Measurements from ENCODE around the gene DCAF11.

DCAF11 gene

DNA sequence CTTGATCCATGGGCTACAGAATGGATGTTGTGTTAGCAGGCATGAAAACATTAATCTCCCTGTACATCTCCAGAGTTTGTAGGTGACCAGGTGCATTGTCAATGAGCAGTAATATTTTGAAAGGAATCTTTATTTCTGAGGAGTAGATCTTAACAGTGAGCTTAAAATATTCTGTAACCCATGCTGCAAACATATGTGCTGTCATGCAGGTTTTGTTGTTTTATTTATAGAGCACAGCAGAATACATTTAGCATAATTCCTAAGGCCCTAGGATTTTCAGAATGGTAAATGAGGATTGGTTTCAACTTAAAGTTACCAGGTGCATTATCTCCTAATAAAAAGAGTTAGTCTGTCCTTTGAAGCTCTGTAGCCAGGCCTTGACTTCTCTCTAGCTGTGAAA lies 12.4 kb downstream of the DCAF11 start:
- Histone ChIP-seq H3K4me1 (ENCODE audit: control insufficient read depth, insufficient read depth, low read length) (no peaks in the 10 kb centered on the region), H3K9me3 (ENCODE audit: control insufficient read depth, insufficient read depth, low read depth, low read length) (no peaks in the 10 kb centered on the region), H3K27ac (ENCODE audit: extremely low read depth, low read depth, low read length) (no peak overlapping the region), H3K36me3 (ENCODE audit: control insufficient read depth in 2 of 2, insufficient read depth in 1 of 2, low read length in 2 of 2) (peaks cover 0 to 18% of the 10 kb centered on the region in 2 experiments; a peak in 1 of 3 replicates), H3K4me3 (ENCODE audit: low read depth, low read length) (no peak overlapping the region)
- ChIA-PET POLR2A (interaction anchor here (1.7 to 2.6 kb wide), 2 partner anchors 9 to 12 kb away, joined by 10 to 14 read pairs; partner anchors contain the start of genes DCAF11, NRL and PSME1), CTCF (interaction anchor here (1.3 kb wide), 1 partner anchor 34 kb away, joined by 4 read pairs; no protein-coding TSS in a partner anchor)
- TF ChIP-seq ZNF274 (IDR thresholded peaks at IDR 0.05; ENCODE audit: low read length) (no peak), ZNF274 (tag by site-specific recombination; IDR thresholded peaks at IDR 0.05; ENCODE audit: borderline replicate concordance) (no peak), ZNF302 (tag by site-specific recombination; IDR thresholded peaks at IDR 0.05; ENCODE audit: low read depth) (no peak), MYNN (tag by site-specific recombination; IDR thresholded peaks at IDR 0.05; ENCODE audit: borderline replicate concordance) (no peak), ZSCAN23 (tag by site-specific recombination; IDR thresholded peaks at IDR 0.05) (no peak), SETDB1 (IDR thresholded peaks at IDR 0.05; ENCODE audit: insufficient read length, low read length) (no peak)

DNA sequence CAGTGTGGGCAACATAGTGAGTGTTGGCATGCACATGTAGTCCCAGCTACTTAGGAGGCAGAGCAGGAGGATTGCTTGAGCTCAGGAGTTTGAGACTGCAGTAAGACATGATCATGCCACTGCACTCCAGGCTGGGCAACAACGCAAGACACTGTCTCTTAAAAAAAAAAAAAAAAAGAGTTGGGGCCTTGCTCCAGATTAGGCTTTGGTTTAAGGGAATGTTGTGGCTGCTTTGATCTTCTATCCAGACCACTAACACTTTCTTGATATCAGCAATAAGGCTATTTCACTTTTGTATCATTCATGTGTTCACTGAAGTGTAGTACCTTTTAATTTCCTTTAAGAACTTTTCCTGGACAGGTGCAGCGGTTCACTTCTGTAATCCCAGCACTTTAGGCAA lies 13.1 kb downstream of the DCAF11 start:
- CTCF ChIA-PET, result no interaction called here

DNA sequence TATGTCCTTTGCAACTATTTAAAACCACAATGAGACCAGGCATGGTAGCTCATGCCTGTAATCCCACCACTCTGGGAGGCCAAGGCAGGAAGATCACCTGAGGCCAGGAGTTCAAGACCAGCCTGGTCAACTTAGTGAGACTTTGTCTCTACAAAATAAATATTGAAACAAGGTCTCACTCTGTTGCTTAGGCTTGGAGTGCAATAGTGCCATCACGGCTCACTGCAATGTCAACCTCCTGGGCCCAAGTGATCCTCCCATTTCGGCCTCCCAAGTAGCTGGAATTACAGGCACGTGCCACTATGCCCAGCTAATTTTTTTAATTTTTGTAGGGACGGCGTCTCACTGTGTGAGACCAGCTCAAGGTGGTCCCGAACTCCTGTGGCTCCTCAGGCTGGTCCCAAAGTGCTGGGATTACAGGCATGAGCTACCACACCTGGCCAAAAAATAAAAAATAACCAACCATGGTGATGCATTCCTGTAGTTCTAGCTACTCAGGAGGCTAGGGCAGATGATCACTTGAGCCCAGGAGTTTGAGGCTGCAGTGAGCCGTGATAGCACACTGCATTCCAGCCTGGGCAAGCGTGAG lies 14.9 kb downstream of the DCAF11 start:
- ChIA-PET CTCF (interaction anchor here (0.9 kb wide), 1 partner anchor 21 kb away, joined by 3 read pairs; no protein-coding TSS in a partner anchor), POLR2A (interaction anchor here (0.9 to 1.8 kb wide), 2 partner anchors 11 to 14 kb away, joined by 5 read pairs; partner anchors contain the start of genes DCAF11 and NRL)
- Histone ChIP-seq H3K4me3 (ENCODE audit: low read depth, low read length) (no peak overlapping the region), H3K4me1 (ENCODE audit: control insufficient read depth, insufficient read depth, low read length) (no peaks in the 10 kb centered on the region), H3K9me3 (ENCODE audit: control insufficient read depth, insufficient read depth, low read depth, low read length) (no peaks in the 10 kb centered on the region), H3K36me3 (ENCODE audit: control insufficient read depth in 2 of 2, insufficient read depth in 1 of 2, low read length in 2 of 2) (no peaks in the 10 kb centered on the region), H3K27ac (ENCODE audit: extremely low read depth, low read depth, low read length) (no peak overlapping the region)
- TF ChIP-seq SP3 (tag by site-specific recombination; IDR thresholded peaks at IDR 0.05) (no peak), ZNF132 (tag by site-specific recombination; IDR thresholded peaks at IDR 0.05; ENCODE audit: borderline replicate concordance) (no peak), ZNF792 (tag by site-specific recombination; IDR thresholded peaks at IDR 0.05) (no peak), ZNF585B (tag by site-specific recombination; IDR thresholded peaks at IDR 0.05) (no peak), ZNF239 (tag by site-specific recombination; IDR thresholded peaks at IDR 0.05) (no peak), REST (tag by site-specific recombination; IDR thresholded peaks at IDR 0.05) (no peak), ZNF175 (tag by site-specific recombination; IDR thresholded peaks at IDR 0.05) (no peak), OVOL3 (tag by site-specific recombination; IDR thresholded peaks at IDR 0.05) (no peak), ZNF366 (tag by site-specific recombination; conservative IDR thresholded peaks at IDR 0.05) (no peak)
- TF ChIP-seq, protein P1, sequence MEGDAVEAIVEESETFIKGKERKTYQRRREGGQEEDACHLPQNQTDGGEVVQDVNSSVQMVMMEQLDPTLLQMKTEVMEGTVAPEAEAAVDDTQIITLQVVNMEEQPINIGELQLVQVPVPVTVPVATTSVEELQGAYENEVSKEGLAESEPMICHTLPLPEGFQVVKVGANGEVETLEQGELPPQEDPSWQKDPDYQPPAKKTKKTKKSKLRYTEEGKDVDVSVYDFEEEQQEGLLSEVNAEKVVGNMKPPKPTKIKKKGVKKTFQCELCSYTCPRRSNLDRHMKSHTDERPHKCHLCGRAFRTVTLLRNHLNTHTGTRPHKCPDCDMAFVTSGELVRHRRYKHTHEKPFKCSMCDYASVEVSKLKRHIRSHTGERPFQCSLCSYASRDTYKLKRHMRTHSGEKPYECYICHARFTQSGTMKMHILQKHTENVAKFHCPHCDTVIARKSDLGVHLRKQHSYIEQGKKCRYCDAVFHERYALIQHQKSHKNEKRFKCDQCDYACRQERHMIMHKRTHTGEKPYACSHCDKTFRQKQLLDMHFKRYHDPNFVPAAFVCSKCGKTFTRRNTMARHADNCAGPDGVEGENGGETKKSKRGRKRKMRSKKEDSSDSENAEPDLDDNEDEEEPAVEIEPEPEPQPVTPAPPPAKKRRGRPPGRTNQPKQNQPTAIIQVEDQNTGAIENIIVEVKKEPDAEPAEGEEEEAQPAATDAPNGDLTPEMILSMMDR (tag by site-specific recombination; IDR thresholded peaks at IDR 0.05), result no peak

More for the DNA sequence above, 13.1 kb downstream of the DCAF11 start:
- Histone ChIP-seq H3K36me3 (ENCODE audit: control insufficient read depth in 2 of 2, insufficient read depth in 1 of 2, low read length in 2 of 2) (peaks cover 0 to 15% of the 10 kb centered on the region in 2 experiments; a peak in 1 of 3 replicates), H3K4me3 (ENCODE audit: low read depth, low read length) (no peak overlapping the region), H3K9me3 (ENCODE audit: control insufficient read depth, insufficient read depth, low read depth, low read length) (no peaks in the 10 kb centered on the region), H3K27ac (ENCODE audit: extremely low read depth, low read depth, low read length) (no peak overlapping the region), H3K4me1 (ENCODE audit: control insufficient read depth, insufficient read depth, low read length) (no peaks in the 10 kb centered on the region)
- POLR2A ChIA-PET, result interaction anchor here (1.7 to 2.6 kb wide), 2 partner anchors 8 to 13 kb away, joined by 10 to 14 read pairs; partner anchors contain the start of genes DCAF11, NRL and PSME1
- TF ChIP-seq, protein P2, sequence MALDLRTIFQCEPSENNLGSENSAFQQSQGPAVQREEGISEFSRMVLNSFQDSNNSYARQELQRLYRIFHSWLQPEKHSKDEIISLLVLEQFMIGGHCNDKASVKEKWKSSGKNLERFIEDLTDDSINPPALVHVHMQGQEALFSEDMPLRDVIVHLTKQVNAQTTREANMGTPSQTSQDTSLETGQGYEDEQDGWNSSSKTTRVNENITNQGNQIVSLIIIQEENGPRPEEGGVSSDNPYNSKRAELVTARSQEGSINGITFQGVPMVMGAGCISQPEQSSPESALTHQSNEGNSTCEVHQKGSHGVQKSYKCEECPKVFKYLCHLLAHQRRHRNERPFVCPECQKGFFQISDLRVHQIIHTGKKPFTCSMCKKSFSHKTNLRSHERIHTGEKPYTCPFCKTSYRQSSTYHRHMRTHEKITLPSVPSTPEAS (tag by site-specific recombination; IDR thresholded peaks at IDR 0.05), result no peak
- no peak for TF ChIP-seq ZXDB (tag by site-specific recombination; IDR thresholded peaks at IDR 0.05)
- TF ChIP-seq, protein P3, sequence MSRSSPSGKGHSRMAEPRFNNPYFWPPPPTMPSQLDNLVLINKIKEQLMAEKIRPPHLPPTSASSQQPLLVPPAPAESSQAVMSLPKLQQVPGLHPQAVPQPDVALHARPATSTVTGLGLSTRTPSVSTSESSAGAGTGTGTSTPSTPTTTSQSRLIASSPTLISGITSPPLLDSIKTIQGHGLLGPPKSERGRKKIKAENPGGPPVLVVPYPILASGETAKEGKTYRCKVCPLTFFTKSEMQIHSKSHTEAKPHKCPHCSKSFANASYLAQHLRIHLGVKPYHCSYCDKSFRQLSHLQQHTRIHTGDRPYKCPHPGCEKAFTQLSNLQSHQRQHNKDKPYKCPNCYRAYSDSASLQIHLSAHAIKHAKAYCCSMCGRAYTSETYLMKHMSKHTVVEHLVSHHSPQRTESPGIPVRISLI (tag by site-specific recombination; IDR thresholded peaks at IDR 0.05), result no peak
- no peak for TF ChIP-seq ZNF555 (tag by site-specific recombination; conservative IDR thresholded peaks at IDR 0.05)
- no peak for TF ChIP-seq SP3 (tag by site-specific recombination; IDR thresholded peaks at IDR 0.05)
- TF ChIP-seq ZNF404 (tag by site-specific recombination; IDR thresholded peaks at IDR 0.05), result no peak
